ENCODE data around the gene SH3RF1.

- TF ChIP-seq EZH2 (IDR thresholded peaks at IDR 0.05) (no peak), CTCF (IDR thresholded peaks at IDR 0.05) (no peak)
Measured at GRCh38 chr4:169226565-169226964, 44.2 kb downstream of the SH3RF1 start.

All from neural progenitor cell (in vitro differentiated cells).